B cell (primary cell): ENCODE results near the gene MAD2L1BP.

ENCODE experiments used
- EZH2 ChIP-seq: IDR thresholded peaks from 2 replicates; pipeline ENCODE4 v1.6.1; 2012; ENCODE audit warnings: borderline replicate concordance, low read depth, mild to moderate bottlenecking, moderate library complexity, low read length; ENCODE audit not compliant: insufficient read depth, poor library complexity, severe bottlenecking
- TF ChIP-seq, protein P1 (sequence below): fragments of 200-600 bp; IDR thresholded peaks from one replicate; pipeline ENCODE4 v1.8.0; 2022; ENCODE audit warnings: antibody characterized with exemption, mild to moderate bottlenecking

- TF ChIP-seq, protein P1, sequence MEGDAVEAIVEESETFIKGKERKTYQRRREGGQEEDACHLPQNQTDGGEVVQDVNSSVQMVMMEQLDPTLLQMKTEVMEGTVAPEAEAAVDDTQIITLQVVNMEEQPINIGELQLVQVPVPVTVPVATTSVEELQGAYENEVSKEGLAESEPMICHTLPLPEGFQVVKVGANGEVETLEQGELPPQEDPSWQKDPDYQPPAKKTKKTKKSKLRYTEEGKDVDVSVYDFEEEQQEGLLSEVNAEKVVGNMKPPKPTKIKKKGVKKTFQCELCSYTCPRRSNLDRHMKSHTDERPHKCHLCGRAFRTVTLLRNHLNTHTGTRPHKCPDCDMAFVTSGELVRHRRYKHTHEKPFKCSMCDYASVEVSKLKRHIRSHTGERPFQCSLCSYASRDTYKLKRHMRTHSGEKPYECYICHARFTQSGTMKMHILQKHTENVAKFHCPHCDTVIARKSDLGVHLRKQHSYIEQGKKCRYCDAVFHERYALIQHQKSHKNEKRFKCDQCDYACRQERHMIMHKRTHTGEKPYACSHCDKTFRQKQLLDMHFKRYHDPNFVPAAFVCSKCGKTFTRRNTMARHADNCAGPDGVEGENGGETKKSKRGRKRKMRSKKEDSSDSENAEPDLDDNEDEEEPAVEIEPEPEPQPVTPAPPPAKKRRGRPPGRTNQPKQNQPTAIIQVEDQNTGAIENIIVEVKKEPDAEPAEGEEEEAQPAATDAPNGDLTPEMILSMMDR = no peak
- no peak for TF ChIP-seq EZH2
Measured at GRCh38 chr6:43678341-43678740, 42.7 kb downstream of the MAD2L1BP start.
